HG03439 (cell line): ENCODE data around the gene SLC1A1.

Experiments used
- ATAC-seq: cut with Tn5 transposase; IDR thresholded peaks from one replicate; pipeline ENCODE4 v1.9.1; 2021; ENCODE audit warnings: mild to moderate bottlenecking, moderate library complexity; ENCODE audit not compliant: unreplicated experiment

The SLC1A1 gene

DNA sequence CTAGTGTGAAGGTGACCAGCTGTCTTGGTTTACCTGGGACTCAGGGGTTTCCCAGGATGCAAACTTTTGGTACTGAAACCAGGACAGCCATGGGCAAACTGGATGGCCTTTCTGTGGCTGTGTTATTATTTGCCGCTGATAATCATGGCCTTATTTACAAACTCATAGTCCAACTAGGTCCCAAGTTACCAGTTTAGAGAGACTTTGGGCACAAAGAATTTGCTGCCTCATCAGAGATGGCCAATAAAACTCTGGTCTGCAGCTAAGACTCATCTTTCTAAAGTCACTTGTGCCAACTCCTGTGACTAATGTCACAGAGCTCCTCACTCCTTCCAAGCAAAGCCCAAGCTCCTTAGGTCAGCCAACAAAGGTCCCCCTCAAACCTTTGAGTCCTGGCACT lies 124.4 kb downstream of the SLC1A1 start:
- no peak for ATAC-seq

DNA sequence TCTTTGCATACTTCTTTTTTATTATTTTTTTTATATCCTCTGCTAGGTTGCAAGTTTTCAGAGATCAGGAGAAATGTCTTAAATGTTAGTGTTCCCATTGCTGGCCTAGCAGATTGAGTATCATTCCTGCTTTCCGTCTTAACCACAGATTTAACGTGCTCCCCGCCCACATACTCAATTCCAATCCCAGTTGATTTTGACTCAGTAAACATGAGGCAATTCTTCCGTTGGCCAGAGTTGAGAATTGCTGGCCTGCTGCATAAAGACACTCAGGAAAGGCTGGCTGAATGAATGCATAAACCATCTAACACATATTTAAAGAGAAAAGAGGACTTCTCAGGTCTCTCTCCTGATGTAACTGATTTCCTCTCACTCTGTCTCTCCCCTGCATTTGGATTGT lies 125.0 kb downstream of the SLC1A1 start:
- ATAC-seq = no peak

GRCh38 chr9:4615778-4616177 lies 125.5 kb downstream of the SLC1A1 start:
- ATAC-seq = no peak

- ATAC-seq = no peak
Observed at GRCh38 chr9:4617752-4618151, 127.5 kb downstream of the SLC1A1 start.

DNA sequence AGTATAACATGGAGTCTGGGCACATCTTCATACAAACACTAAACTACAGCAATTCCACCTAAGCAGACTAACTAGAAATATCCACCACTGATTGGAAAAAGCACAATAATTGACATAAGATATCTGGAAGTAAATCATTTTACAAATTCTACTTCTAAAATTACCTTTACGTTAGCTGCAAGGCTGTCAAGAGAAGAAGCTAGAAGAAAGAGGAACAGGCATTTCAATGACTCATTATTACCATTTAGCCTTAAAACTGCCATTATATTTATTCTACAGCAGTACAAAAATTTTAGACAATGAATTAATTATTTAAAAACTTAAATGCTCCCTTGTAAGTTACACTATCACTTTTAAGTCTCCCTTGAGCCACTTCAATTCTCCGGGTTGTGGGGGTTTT lies 128.4 kb downstream of the SLC1A1 start:
- ATAC-seq = no peak

GRCh38 chr9:4620057-4620765 lies 129.9 kb downstream of the SLC1A1 start:
- ATAC-seq = no peak

DNA sequence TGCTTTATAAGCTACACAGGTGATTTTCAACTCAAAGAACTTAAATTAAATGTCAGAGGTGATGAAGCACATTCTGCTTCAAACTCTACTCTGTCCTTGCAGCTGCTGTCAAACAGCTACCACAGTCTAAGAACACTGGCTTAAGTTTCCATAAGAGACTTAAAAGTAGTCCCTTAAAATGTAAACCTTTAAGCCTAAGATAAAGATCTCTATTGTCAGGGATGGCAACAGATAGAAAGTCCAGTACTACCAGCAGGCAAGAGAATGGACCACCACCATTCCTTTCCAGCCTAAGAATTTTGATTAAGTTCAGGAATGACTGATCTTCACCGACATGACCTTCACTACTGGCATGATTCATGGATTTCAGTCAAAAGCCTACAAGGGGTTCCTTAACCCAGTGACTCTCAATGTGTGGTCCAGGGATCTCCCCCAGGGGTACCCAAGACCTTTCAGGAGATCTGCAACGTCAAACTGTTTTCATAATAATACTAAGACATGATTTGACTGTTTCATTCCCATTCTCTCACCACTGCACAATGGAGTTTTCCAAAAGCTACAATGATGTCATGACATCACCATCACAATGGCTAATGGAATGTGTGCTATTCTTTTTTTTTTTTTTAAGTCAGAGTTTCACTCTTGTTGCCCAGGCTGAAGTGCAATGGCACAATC lies 130.8 kb downstream of the SLC1A1 start:
- no peak for ATAC-seq

DNA sequence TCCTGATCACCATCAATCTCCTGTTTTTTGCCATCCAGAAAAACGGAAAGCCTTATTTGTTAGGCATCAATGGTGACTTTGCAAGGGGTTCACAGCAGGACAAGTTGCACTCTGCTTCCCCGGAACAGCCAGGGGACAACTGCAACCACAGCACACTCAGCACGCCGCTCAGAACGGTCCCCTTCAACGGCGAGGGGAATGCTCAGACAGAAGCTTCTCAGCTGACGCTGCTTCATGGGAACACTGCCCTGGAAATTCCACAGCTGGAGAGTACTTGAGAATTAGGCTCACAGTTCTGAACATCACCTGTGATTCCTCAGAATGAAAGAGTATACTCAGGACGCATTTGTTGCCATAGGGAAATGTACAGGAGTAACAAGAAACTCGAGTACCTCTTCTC lies 131.7 kb downstream of the SLC1A1 start:
- no peak for ATAC-seq

- no peak for ATAC-seq
Observed at GRCh38 chr9:4630836-4631235, 140.6 kb downstream of the SLC1A1 start.
